Stomach (tissue), 4 donors: ENCODE results near the gene TMEM138.

Experiments
- POLR2A ChIP-seq, 4 donors: fragments of 450-650 bp; IDR thresholded peaks; one replicate each; pipeline ENCODE4 v1.6.1; 2016; ENCODE audit warnings: antibody characterized with exemption in 4 of 4, control low read depth in 2 of 4, mild to moderate bottlenecking in 1 of 4, moderate library complexity in 1 of 4
- TF ChIP-seq, protein P1 (sequence below), 7 experiments: fragments of 450-650 bp in 4 of 7; fragments of 200-600 bp in 3 of 7; sonication (generic) in 3 of 7; IDR thresholded peaks; one replicate each; pipeline ENCODE4 v1.5.1; 2016 to 2019; ENCODE audit warnings: antibody characterized with exemption in 7 of 7, control low read depth in 2 of 7, mild to moderate bottlenecking in 1 of 7

DNA sequence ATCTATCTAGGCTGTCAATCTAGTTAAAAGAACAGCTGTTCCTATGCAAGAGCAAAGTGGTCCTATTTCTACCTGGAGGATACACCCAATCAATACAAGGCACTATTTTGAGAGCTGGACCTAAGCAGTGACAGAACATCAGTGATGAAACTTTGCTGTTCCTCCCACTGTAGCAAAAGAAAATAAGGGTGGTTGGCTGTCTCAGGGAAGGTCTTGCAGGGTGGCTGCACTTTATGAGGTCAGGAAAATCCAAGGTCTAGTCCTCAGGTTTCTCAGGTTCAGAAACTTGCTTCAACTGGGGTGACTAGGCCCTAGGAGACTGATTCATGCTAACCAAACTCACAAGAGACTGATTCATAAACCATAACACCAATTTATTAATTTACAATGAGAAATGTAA lies 56.0 kb downstream of the TMEM138 start:
- TF ChIP-seq POLR2A (IDR thresholded peaks at IDR 0.05), result no peak
- TF ChIP-seq, protein P1, sequence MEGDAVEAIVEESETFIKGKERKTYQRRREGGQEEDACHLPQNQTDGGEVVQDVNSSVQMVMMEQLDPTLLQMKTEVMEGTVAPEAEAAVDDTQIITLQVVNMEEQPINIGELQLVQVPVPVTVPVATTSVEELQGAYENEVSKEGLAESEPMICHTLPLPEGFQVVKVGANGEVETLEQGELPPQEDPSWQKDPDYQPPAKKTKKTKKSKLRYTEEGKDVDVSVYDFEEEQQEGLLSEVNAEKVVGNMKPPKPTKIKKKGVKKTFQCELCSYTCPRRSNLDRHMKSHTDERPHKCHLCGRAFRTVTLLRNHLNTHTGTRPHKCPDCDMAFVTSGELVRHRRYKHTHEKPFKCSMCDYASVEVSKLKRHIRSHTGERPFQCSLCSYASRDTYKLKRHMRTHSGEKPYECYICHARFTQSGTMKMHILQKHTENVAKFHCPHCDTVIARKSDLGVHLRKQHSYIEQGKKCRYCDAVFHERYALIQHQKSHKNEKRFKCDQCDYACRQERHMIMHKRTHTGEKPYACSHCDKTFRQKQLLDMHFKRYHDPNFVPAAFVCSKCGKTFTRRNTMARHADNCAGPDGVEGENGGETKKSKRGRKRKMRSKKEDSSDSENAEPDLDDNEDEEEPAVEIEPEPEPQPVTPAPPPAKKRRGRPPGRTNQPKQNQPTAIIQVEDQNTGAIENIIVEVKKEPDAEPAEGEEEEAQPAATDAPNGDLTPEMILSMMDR (IDR thresholded peaks at IDR 0.05), result no peak
